Measurements from ENCODE around the gene PTK6.

Gene PTK6

GRCh38 chr20:63487781-63488241 is 49.4 kb downstream of the PTK6 start:
- Histone ChIP-seq H3K27me3 (replicated peaks; ENCODE audit: control insufficient read depth, insufficient read depth, low read length) (no peaks in the 10 kb centered on the region; the same call in 1 of the 2 replicates), H3K4me3 (replicated peaks; ENCODE audit: low read depth, low read length) (no peak overlapping the region), H3K36me3 (ENCODE audit: control insufficient read depth, insufficient read depth, low read length) (no peaks in the 10 kb centered on the region)
- TF ChIP-seq, protein P1, sequence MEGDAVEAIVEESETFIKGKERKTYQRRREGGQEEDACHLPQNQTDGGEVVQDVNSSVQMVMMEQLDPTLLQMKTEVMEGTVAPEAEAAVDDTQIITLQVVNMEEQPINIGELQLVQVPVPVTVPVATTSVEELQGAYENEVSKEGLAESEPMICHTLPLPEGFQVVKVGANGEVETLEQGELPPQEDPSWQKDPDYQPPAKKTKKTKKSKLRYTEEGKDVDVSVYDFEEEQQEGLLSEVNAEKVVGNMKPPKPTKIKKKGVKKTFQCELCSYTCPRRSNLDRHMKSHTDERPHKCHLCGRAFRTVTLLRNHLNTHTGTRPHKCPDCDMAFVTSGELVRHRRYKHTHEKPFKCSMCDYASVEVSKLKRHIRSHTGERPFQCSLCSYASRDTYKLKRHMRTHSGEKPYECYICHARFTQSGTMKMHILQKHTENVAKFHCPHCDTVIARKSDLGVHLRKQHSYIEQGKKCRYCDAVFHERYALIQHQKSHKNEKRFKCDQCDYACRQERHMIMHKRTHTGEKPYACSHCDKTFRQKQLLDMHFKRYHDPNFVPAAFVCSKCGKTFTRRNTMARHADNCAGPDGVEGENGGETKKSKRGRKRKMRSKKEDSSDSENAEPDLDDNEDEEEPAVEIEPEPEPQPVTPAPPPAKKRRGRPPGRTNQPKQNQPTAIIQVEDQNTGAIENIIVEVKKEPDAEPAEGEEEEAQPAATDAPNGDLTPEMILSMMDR (IDR thresholded peaks at IDR 0.05; ENCODE audit: insufficient read depth, low read length, poor library complexity, severe bottlenecking): no peak
- DNase-seq (ENCODE audit: extremely low read depth, insufficient read length): no peak

DNA sequence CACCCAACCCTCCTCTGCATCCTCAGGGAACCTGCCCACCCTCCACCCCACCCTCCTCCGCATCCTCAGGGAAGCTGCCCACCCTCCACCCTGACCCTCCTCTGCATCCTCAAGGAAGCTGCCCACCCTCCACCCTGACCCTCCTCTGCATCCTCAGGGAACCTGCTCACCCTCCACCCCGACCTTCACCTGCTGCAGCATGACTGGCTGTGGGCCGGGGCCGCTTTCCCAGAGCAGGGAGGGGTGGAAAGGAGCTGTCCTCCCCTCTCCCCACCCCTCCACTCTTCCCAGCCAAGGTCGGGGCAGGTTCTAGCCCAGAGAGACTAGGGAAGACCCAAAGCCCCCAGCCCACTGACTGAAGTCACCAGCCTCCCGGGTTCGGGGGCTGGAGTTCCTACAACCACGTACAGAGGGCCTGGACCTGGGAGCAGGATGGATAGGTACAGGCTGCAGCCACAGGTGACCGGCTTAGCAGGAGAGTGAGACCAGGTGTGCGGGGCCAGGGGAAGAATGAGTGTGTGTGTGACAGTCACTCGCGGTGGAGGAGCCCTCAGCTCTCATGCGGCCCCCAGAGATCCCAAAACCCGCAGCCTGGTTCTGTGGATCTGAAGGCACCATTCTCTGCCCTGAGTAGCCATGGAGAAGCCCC is 49.9 kb downstream of the PTK6 start:
- DNase-seq (ENCODE audit: extremely low read depth, insufficient read length): no peak
- Histone ChIP-seq H3K27me3 (replicated peaks; ENCODE audit: control insufficient read depth, insufficient read depth, low read length) (no peaks in the 10 kb centered on the region; the same call in 1 of the 2 replicates), H3K4me3 (replicated peaks; ENCODE audit: low read depth, low read length) (no peak overlapping the region), H3K36me3 (ENCODE audit: control insufficient read depth, insufficient read depth, low read length) (no peaks in the 10 kb centered on the region)
- TF ChIP-seq, protein P1 (IDR thresholded peaks at IDR 0.05; ENCODE audit: insufficient read depth, low read length, poor library complexity, severe bottlenecking): no peak

GRCh38 chr20:63486300-63486855 is 50.8 kb downstream of the PTK6 start:
- no peaks in the 10 kb centered on the region; the same call in 1 of the 2 replicates for H3K27me3 ChIP-seq (replicated peaks; ENCODE audit: control insufficient read depth, insufficient read depth, low read length)
- no peak for DNase-seq (ENCODE audit: extremely low read depth, insufficient read length)
- H3K36me3 ChIP-seq (ENCODE audit: control insufficient read depth, insufficient read depth, low read length): no peaks in the 10 kb centered on the region
- TF ChIP-seq, protein P1 (IDR thresholded peaks at IDR 0.05; ENCODE audit: insufficient read depth, low read length, poor library complexity, severe bottlenecking): no peak
- H3K4me3 ChIP-seq (replicated peaks; ENCODE audit: low read depth, low read length): no peak overlapping the region

GRCh38 chr20:63484651-63485403 is 52.3 kb downstream of the PTK6 start:
- DNase-seq (ENCODE audit: extremely low read depth, insufficient read length): no peak
- no peaks in the 10 kb centered on the region for H3K36me3 ChIP-seq (ENCODE audit: control insufficient read depth, insufficient read depth, low read length)
- H3K4me3 ChIP-seq (replicated peaks; ENCODE audit: low read depth, low read length): no peak overlapping the region
- TF ChIP-seq, protein P1 (IDR thresholded peaks at IDR 0.05; ENCODE audit: insufficient read depth, low read length, poor library complexity, severe bottlenecking): no peak
- H3K27me3 ChIP-seq (replicated peaks; ENCODE audit: control insufficient read depth, insufficient read depth, low read length): no peaks in the 10 kb centered on the region; the same call in 1 of the 2 replicates

DNA sequence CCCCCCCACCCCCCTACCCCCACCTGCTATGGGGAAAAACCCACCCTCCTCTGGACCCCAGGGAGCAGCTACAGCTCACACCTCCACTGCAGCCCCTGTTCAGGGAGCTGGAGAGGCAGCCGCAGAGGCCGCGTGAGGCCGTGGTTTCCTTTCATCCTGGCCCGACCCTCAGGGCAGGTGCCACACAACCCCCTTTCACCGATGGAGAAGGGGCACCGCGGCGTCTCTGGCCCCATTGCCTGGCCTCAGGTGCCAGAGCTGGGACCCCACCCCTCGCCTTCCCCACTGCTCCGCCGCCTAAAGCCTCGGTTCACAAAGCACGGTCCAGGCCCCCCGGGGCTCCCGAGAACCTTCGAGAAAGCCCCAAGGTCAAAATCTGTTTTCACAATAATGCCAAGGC is 52.9 kb downstream of the PTK6 start:
- Histone ChIP-seq H3K4me3 (replicated peaks; ENCODE audit: low read depth, low read length) (no peak overlapping the region), H3K27me3 (replicated peaks; ENCODE audit: control insufficient read depth, insufficient read depth, low read length) (no peaks in the 10 kb centered on the region; the same call in 1 of the 2 replicates), H3K36me3 (ENCODE audit: control insufficient read depth, insufficient read depth, low read length) (no peaks in the 10 kb centered on the region)
- TF ChIP-seq, protein P1 (IDR thresholded peaks at IDR 0.05; ENCODE audit: insufficient read depth, low read length, poor library complexity, severe bottlenecking): no peak
- DNase-seq (ENCODE audit: extremely low read depth, insufficient read length): no peak

Measured in GM06990 (cell line).